ENCODE data around the gene GPRASP2. TPM values are rescaled to one million over a fixed set of nuclear protein-coding genes. Genes with fewer than 3 reads are reported as not detected.
"Not testable (repeated sequence)": the region's sequence is repeated elsewhere in the genome, so short reads cannot be mapped to it uniquely, and the experiment has no call there.

GPRASP2 gene
- 10.5 and 14.2 TPM in 2 replicates for total RNA-seq (2012; rRNA removed)

DNA sequence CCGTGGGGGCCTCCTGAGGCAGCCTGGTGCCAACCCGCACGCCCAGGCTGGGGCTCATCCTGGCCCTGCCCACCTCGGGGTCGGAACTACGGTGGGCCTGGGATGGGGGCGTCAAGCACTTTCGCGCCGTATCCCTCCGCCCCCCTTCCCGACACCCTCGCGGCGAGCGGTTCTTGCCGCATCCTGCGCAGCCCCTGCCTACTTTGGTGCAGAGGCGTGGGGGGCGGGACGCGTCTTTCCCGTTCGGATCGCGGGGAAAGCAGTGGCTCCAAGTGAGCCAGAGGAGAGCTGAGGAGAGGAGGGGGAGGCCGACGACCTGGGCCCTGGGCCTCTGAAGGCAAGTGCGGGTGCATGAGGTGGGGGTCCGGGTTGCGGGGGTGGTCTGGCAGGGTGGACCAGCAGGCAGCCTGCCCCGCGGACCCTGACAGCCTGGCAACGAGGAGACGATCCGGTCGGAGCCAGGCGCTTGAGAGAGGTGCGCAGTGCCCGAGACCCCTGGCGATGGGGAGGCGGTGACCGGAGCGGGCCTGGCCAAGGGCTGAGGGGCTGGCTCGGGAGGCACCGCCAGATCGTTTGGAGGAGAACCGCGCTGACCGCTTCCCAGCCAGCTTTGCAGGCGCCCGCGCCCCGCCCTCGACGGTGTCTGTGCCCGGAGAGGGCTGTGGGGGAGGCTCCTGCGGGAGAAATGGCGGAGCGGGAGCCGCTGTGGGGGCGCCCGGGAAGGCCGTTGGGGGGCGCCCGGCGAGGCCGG, at the start of gene GPRASP2:
TSS of gene GPRASP2 (plus strand) at position 233 of the 751 bp plus-strand sequence. CDS start 2,422 bp downstream, outside the sequence.
- H3K9me3 ChIP-seq (replicated peaks; ENCODE audit: low read length), result no peaks in the 10 kb centered on the region
- peak within 1 kb of the TSS; percentile 81 for H3K9ac ChIP-seq (ENCODE audit: low read depth, low read length)
- H3K36me3 ChIP-seq (ENCODE audit: insufficient read depth, low read length), result no peaks in the 10 kb centered on the region
- H3K4me1 ChIP-seq (ENCODE audit: control insufficient read depth, insufficient read depth, low read length), result no peaks in the 10 kb centered on the region
- peak within 1 kb of the TSS; percentile 79 for H3K4me3 ChIP-seq (ENCODE audit: low read length)
- H3K27me3 ChIP-seq (ENCODE audit: control insufficient read depth, insufficient read depth, low read length), result peaks cover 4% of the 10 kb centered on the region
- H3K4me2 ChIP-seq (ENCODE audit: low read length), result peak within 1 kb of the TSS; percentile 84

GRCh38 chrX:102663820-102664219, 48.4 kb upstream of the GPRASP2 start:
- H3K36me3 ChIP-seq (ENCODE audit: insufficient read depth, low read length); H3K4me3 ChIP-seq (ENCODE audit: low read length); H3K4me2 ChIP-seq (ENCODE audit: low read length); H3K27me3 ChIP-seq (ENCODE audit: control insufficient read depth, insufficient read depth, low read length); H3K9ac ChIP-seq (ENCODE audit: low read depth, low read length); H3K4me1 ChIP-seq (ENCODE audit: control insufficient read depth, insufficient read depth, low read length); H3K9me3 ChIP-seq (replicated peaks; ENCODE audit: low read length): not testable (repeated sequence)

DNA sequence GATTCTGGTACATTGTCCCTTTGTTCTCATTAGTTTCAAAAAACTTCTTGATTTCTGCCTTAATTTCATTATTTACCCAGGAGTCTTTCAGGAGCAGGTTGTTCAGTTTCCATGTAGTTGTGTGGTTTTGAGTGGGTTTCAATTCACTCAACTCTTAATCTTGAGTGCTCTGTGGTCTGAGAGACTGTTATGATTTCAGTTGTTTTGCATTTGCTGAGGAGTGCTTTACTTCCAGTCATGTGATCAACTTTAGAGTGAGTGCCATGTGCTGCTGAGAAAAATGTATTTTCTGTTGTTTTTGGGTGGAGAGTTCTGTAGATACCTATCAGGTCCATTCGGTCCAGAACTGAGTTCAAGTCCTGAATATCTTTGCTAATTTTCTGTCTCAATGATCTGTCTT, 45.2 kb upstream of the GPRASP2 start:
- H3K4me3 ChIP-seq (ENCODE audit: low read length); H3K9ac ChIP-seq (ENCODE audit: low read depth, low read length); H3K9me3 ChIP-seq (replicated peaks; ENCODE audit: low read length); H3K4me1 ChIP-seq (ENCODE audit: control insufficient read depth, insufficient read depth, low read length); H3K4me2 ChIP-seq (ENCODE audit: low read length); H3K36me3 ChIP-seq (ENCODE audit: insufficient read depth, low read length); H3K27me3 ChIP-seq (ENCODE audit: control insufficient read depth, insufficient read depth, low read length): not testable (repeated sequence)

- Histone ChIP-seq H3K4me2 (ENCODE audit: low read length) (no peak overlapping the region), H3K36me3 (ENCODE audit: insufficient read depth, low read length) (no peaks in the 10 kb centered on the region), H3K4me1 (ENCODE audit: control insufficient read depth, insufficient read depth, low read length) (no peaks in the 10 kb centered on the region), H3K4me3 (ENCODE audit: low read length) (no peak overlapping the region), H3K27me3 (ENCODE audit: control insufficient read depth, insufficient read depth, low read length) (no peaks in the 10 kb centered on the region), H3K9ac (ENCODE audit: low read depth, low read length) (no peak overlapping the region), H3K9me3 (replicated peaks; ENCODE audit: low read length) (no peaks in the 10 kb centered on the region)
These were observed 42.7 kb upstream of the GPRASP2 start for GRCh38 chrX:102669526-102669925.

GRCh38 chrX:102672856-102673255, 39.4 kb upstream of the GPRASP2 start:
- Histone ChIP-seq H3K27me3 (ENCODE audit: control insufficient read depth, insufficient read depth, low read length) (no peaks in the 10 kb centered on the region), H3K9me3 (replicated peaks; ENCODE audit: low read length) (no peaks in the 10 kb centered on the region)

DNA sequence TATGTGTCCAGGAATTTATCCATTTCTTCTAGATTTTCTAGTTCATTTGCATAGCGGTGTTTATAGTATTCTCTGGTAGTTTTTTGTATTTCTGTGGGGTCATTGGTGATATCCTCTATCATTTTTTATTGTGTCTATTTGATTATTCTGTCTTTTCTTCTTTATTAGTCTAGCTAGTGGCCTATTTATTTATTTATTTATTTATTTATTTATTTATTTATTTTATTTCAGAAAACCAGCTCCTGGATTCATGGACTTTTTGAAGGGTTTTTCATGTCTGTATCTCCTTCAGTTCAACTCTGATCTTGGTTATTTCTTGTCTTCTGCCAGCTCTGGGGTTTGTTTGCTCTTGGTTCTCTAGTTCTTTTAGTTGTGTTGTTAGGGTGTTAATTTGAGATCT, 34.8 kb upstream of the GPRASP2 start:
- H3K27me3 ChIP-seq (ENCODE audit: control insufficient read depth, insufficient read depth, low read length); H3K4me2 ChIP-seq (ENCODE audit: low read length); H3K4me1 ChIP-seq (ENCODE audit: control insufficient read depth, insufficient read depth, low read length); H3K4me3 ChIP-seq (ENCODE audit: low read length); H3K36me3 ChIP-seq (ENCODE audit: insufficient read depth, low read length); H3K9ac ChIP-seq (ENCODE audit: low read depth, low read length); H3K9me3 ChIP-seq (replicated peaks; ENCODE audit: low read length): not testable (repeated sequence)

More at GRCh38 chrX:102672856-102673255, 39.4 kb upstream of the GPRASP2 start:
- Histone ChIP-seq H3K9ac (ENCODE audit: low read depth, low read length) (no peak overlapping the region), H3K4me2 (ENCODE audit: low read length) (no peak overlapping the region), H3K4me3 (ENCODE audit: low read length) (no peak overlapping the region), H3K4me1 (ENCODE audit: control insufficient read depth, insufficient read depth, low read length) (no peaks in the 10 kb centered on the region), H3K36me3 (ENCODE audit: insufficient read depth, low read length) (no peaks in the 10 kb centered on the region)

DNA sequence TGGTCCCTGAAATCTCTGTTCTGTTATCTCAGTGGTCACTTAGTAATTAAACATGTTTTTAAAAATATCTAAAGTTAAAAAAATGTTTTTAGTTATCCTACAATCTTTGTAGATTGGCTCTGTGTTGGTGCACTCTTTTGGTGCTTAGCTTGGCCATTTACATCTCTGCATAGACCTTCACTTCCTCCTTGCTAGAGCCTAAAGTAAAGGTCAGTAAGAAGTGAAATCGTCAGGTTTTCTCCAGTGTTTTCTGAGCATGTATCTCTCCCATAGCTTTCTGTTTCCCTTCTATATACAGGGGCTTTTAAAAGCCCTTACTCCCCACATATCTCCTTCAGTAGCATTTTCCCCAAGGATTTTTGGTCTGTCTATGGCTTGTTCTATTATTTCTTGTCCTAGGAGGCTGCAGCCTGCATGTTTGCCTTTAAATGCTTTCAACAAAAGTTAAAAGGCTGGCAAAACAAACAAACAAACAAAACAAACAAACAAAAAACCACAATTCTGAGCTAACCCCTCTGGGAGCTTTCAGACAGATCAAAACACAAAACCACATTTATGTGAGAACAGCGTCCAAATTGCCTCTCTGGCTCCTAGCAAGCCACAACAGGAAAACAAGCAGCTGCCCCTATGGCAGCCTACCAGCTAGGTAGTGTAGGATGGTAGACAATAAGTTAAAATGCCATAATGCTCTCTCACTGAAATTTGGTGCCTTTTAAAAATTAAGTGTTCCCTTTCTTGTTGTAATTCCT, 27.3 kb upstream of the GPRASP2 start:
- Histone ChIP-seq H3K36me3 (ENCODE audit: insufficient read depth, low read length) (no peaks in the 10 kb centered on the region), H3K27me3 (ENCODE audit: control insufficient read depth, insufficient read depth, low read length) (no peaks in the 10 kb centered on the region), H3K4me1 (ENCODE audit: control insufficient read depth, insufficient read depth, low read length) (no peaks in the 10 kb centered on the region), H3K9ac (ENCODE audit: low read depth, low read length) (no peak overlapping the region), H3K4me2 (ENCODE audit: low read length) (no peak overlapping the region), H3K9me3 (replicated peaks; ENCODE audit: low read length) (no peaks in the 10 kb centered on the region), H3K4me3 (ENCODE audit: low read length) (no peak overlapping the region)

DNA sequence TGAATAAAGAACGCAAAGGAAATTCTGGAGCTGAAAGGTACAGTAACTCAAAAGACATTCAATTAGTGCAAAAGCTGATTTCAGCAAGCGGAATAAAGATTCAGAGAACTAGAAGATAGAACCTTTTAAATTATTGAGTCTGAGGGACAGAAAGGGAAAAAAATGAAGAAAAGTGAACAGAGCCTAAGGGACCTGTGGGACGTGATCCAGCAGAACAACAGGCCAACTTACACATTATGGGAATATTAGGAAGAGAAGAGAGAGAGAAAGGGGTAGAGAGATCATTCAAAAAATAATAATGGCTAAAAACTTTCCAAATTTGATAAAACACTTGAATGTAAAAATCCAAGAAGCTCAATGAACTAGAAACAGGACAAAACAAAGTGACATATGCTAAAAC, 17.5 kb upstream of the GPRASP2 start:
- Histone ChIP-seq H3K9ac (ENCODE audit: low read depth, low read length) (no peak overlapping the region), H3K36me3 (ENCODE audit: insufficient read depth, low read length) (no peaks in the 10 kb centered on the region), H3K4me3 (ENCODE audit: low read length) (no peak overlapping the region)

DNA sequence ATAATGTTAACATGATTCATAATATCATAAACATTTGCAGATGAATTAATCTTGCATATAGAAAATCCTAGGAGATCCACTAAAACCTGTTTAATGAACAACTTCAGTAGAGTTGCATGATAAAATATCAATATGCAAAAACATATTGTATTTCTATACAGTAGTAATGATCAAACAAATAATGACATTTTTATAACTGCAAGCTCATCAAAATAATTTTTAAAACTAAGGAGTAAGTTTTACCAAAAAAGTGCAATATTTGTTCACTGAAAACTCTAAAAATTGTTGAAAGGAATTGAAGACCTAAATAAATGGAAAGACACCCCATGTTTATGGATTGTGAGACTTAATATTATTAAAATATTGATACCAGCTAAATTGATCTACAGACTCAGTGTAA, 15.9 kb upstream of the GPRASP2 start:
- H3K36me3 ChIP-seq (ENCODE audit: insufficient read depth, low read length), result no peaks in the 10 kb centered on the region
- no peaks in the 10 kb centered on the region for H3K4me1 ChIP-seq (ENCODE audit: control insufficient read depth, insufficient read depth, low read length)
- no peaks in the 10 kb centered on the region for H3K9me3 ChIP-seq (replicated peaks; ENCODE audit: low read length)
- H3K4me2 ChIP-seq (ENCODE audit: low read length), result no peak overlapping the region
- H3K9ac ChIP-seq (ENCODE audit: low read depth, low read length), result no peak overlapping the region
- H3K4me3 ChIP-seq (ENCODE audit: low read length), result no peak overlapping the region
- peaks cover 3% of the 10 kb centered on the region for H3K27me3 ChIP-seq (ENCODE audit: control insufficient read depth, insufficient read depth, low read length)

More for the DNA sequence above, 17.5 kb upstream of the GPRASP2 start:
- Histone ChIP-seq H3K4me2 (ENCODE audit: low read length) (no peak overlapping the region), H3K4me1 (ENCODE audit: control insufficient read depth, insufficient read depth, low read length) (no peaks in the 10 kb centered on the region), H3K9me3 (replicated peaks; ENCODE audit: low read length) (no peaks in the 10 kb centered on the region), H3K27me3 (ENCODE audit: control insufficient read depth, insufficient read depth, low read length) (no peaks in the 10 kb centered on the region)

GRCh38 chrX:102697494-102697893, 14.8 kb upstream of the GPRASP2 start:
- H3K9me3 ChIP-seq (replicated peaks; ENCODE audit: low read length), result no peaks in the 10 kb centered on the region
- peaks cover 3% of the 10 kb centered on the region for H3K27me3 ChIP-seq (ENCODE audit: control insufficient read depth, insufficient read depth, low read length)
- H3K4me1 ChIP-seq (ENCODE audit: control insufficient read depth, insufficient read depth, low read length), result no peaks in the 10 kb centered on the region
- no peak overlapping the region for H3K4me2 ChIP-seq (ENCODE audit: low read length)
- H3K4me3 ChIP-seq (ENCODE audit: low read length), result no peak overlapping the region
- no peaks in the 10 kb centered on the region for H3K36me3 ChIP-seq (ENCODE audit: insufficient read depth, low read length)
- no peak overlapping the region for H3K9ac ChIP-seq (ENCODE audit: low read depth, low read length)

DNA sequence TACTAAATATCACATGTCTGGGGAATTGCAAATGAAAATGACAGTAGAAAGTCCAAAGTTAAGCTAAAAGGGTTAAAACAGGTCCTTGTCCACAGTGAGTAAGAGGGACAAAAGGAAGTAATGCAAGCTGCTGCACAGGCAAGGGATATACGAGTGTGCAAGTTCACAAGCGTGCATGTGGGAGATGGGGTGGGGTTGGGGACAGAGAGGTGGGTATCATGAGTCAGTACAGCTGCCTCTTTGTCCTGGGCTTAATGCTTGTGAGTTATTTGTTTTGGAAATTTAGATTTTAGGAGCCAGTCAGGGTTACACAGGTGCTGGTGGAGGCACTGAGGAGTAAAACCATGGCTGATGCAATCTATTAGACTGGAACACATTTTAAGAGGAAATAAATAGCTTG, 3.3 kb upstream of the GPRASP2 start:
- Histone ChIP-seq H3K9me3 (replicated peaks; ENCODE audit: low read length) (no peaks in the 10 kb centered on the region), H3K9ac (ENCODE audit: low read depth, low read length) (no peak overlapping the region), H3K36me3 (ENCODE audit: insufficient read depth, low read length) (no peaks in the 10 kb centered on the region), H3K4me3 (ENCODE audit: low read length) (no peak overlapping the region), H3K27me3 (ENCODE audit: control insufficient read depth, insufficient read depth, low read length) (peaks cover 8% of the 10 kb centered on the region), H3K4me1 (ENCODE audit: control insufficient read depth, insufficient read depth, low read length) (no peaks in the 10 kb centered on the region), H3K4me2 (ENCODE audit: low read length) (no peak overlapping the region)

GRCh38 chrX:102711872-102712215, 404 bp upstream of the GPRASP2 start:
- Histone ChIP-seq H3K9ac (ENCODE audit: low read depth, low read length) (peak overlapping the region; percentile 81), H3K4me3 (ENCODE audit: low read length) (peak overlapping the region; percentile 79), H3K4me1 (ENCODE audit: control insufficient read depth, insufficient read depth, low read length) (no peaks in the 10 kb centered on the region), H3K4me2 (ENCODE audit: low read length) (peak overlapping the region; percentile 84), H3K36me3 (ENCODE audit: insufficient read depth, low read length) (no peaks in the 10 kb centered on the region), H3K9me3 (replicated peaks; ENCODE audit: low read length) (no peaks in the 10 kb centered on the region), H3K27me3 (ENCODE audit: control insufficient read depth, insufficient read depth, low read length) (peaks cover 8% of the 10 kb centered on the region)
